H1 (cell line): ENCODE measurements around the gene SMCO1. TPM values are rescaled to one million over a fixed set of nuclear protein-coding genes. Genes with fewer than 3 reads are reported as not detected.

ENCODE experiments used
- CTCF ChIA-PET: fragments of 300-600 bp; sonication (Branson Sonifier 250); formaldehyde crosslinking; loops from one replicate; lab custom pipeline; 2021; ENCODE audit not compliant: partially characterized antibody; lab: Charles Lee
- POLR2A ChIA-PET: fragments of 300-600 bp; sonication (Branson Sonifier 250); formaldehyde crosslinking; loops from one replicate; lab custom pipeline; 2021; ENCODE audit warnings: inconsistent platforms; ENCODE audit not compliant: partially characterized antibody; lab: Charles Lee
- DNase-seq, 2 experiments: peaks; one replicate each; pipeline versions ENCODE4 v3.0.0 to v3.0.0-alpha.2; 2010 to 2022; ENCODE audit warnings: low spot score in 2 of 2, low read depth in 1 of 2, mixed read lengths in 1 of 2
- FAIRE-seq: peaks from 2 replicates; lab custom pipeline; 2011; peaks lifted over from hg19 to GRCh38; lab: Jason Lieb, UNC
- H2AFZ ChIP-seq: 2 replicates; pipeline ENCODE4 v1.8.1; 2012; ENCODE audit warnings: low read length, inconsistent platforms
- H2AK5ac ChIP-seq: 2 replicates; pipeline ENCODE4 v1.6.1; 2013; ENCODE audit warnings: low read depth, low read length
- H2BK120ac ChIP-seq: replicated peaks from 2 replicates; pipeline ENCODE3; 2013; ENCODE audit warnings: low read depth, low read length, inconsistent platforms
- H2BK12ac ChIP-seq: 2 replicates; pipeline ENCODE4 v1.6.1; 2013; ENCODE audit warnings: low read depth, low read length
- H2BK15ac ChIP-seq: 2 replicates; pipeline ENCODE4 v1.6.1; 2013; ENCODE audit warnings: low read length
- H2BK20ac ChIP-seq: 2 replicates; pipeline ENCODE4 v1.6.1; 2013; ENCODE audit warnings: low read length
- H2BK5ac ChIP-seq: 2 replicates; pipeline ENCODE4 v1.6.1; 2013; ENCODE audit warnings: low read depth, low read length
- H3K14ac ChIP-seq: 2 replicates; pipeline ENCODE4 v1.6.1; 2013; ENCODE audit warnings: inconsistent platforms; ENCODE audit not compliant: insufficient read length
- H3K18ac ChIP-seq: 2 replicates; pipeline ENCODE4 v1.6.1; 2013; ENCODE audit warnings: low read length; ENCODE audit errors: extremely low read depth
- H3K23ac ChIP-seq: 2 replicates; pipeline ENCODE4 v1.6.1; 2013; ENCODE audit warnings: inconsistent platforms; ENCODE audit not compliant: insufficient read length
- H3K23me2 ChIP-seq: 2 replicates; pipeline ENCODE4 v1.6.1; 2013; ENCODE audit warnings: low read depth, low read length
- H3K27ac ChIP-seq: 2 replicates; pipeline ENCODE4 v1.6.1; 2011; ENCODE audit warnings: low read depth, low read length, inconsistent platforms
- H3K27me3 ChIP-seq, 4 experiments: replicated peaks in 1 of 4; 1 replicate in 1 of 4; 2 replicates in 3 of 4; pipeline versions ENCODE4 v1.6.1 to v1.8.1; 2011 to 2013; ENCODE audit warnings: low read length in 3 of 4, mild to moderate bottlenecking in 3 of 4, inconsistent platforms in 2 of 4, mixed read lengths in 2 of 4, moderate library complexity in 1 of 4; ENCODE audit not compliant: control insufficient read depth in 3 of 4, insufficient read depth in 3 of 4; ENCODE audit errors: extremely low read depth in 1 of 4
- H3K36me3 ChIP-seq, 4 experiments: 2 replicates each; pipeline versions ENCODE4 v1.6.1 to v1.8.1; 2011 to 2013; ENCODE audit warnings: mild to moderate bottlenecking in 4 of 4, low read length in 3 of 4, moderate library complexity in 2 of 4, control low read depth in 1 of 4, inconsistent platforms in 1 of 4; ENCODE audit not compliant: insufficient read depth in 4 of 4, control insufficient read depth in 2 of 4
- H3K4ac ChIP-seq: replicated peaks from 2 replicates; pipeline ENCODE3; 2013; ENCODE audit warnings: low read length, low read depth, mixed read lengths, inconsistent platforms; ENCODE audit not compliant: insufficient read length
- H3K4me1 ChIP-seq, 4 experiments: replicated peaks in 1 of 4; 1 replicate in 1 of 4; 2 replicates in 3 of 4; pipeline versions ENCODE4 v1.6.1 to v1.8.1; 2011 to 2013; ENCODE audit warnings: low read length in 3 of 4, inconsistent platforms in 2 of 4, mixed read lengths in 1 of 4; ENCODE audit not compliant: insufficient read depth in 4 of 4, control insufficient read depth in 3 of 4
- H3K4me2 ChIP-seq, 2 experiments: 2 replicates each; pipeline versions ENCODE4 v1.6.1 to v1.8.1; 2011 to 2013; ENCODE audit warnings: low read depth in 2 of 2, low read length in 2 of 2, control low read depth in 1 of 2, inconsistent platforms in 1 of 2, mild to moderate bottlenecking in 1 of 2; ENCODE audit not compliant: insufficient read depth in 1 of 2
- H3K4me3 ChIP-seq, 4 experiments: fragments of 200-600, 300-600 bp in 1 of 4; sonication (generic), shearing (Covaris generic), sonication (Bioruptor Twin) in 1 of 4; 2 replicates each; pipeline versions ENCODE4 v1.5.1 to v1.8.1; 2011 to 2016; ENCODE audit warnings: low read length in 4 of 4, low read depth in 3 of 4, control low read depth in 2 of 4, inconsistent platforms in 2 of 4, mild to moderate bottlenecking in 2 of 4, mixed read lengths in 1 of 4, moderate library complexity in 1 of 4; ENCODE audit not compliant: insufficient read depth in 2 of 4; ENCODE audit errors: extremely low read depth in 1 of 4
- H3K56ac ChIP-seq: replicated peaks from 2 replicates; pipeline ENCODE3; 2013; ENCODE audit warnings: low read depth, mild to moderate bottlenecking, mixed read lengths, low read length, inconsistent platforms; ENCODE audit not compliant: insufficient read length
- H3K79me1 ChIP-seq: 2 replicates; pipeline ENCODE4 v1.6.1; 2013; ENCODE audit warnings: low read depth, low read length, control low read depth
- H3K79me2 ChIP-seq, 2 experiments: 2 replicates each; pipeline versions ENCODE4 v1.6.1 to v1.8.1; 2012 to 2013; ENCODE audit warnings: low read length in 2 of 2, mild to moderate bottlenecking in 2 of 2, inconsistent platforms in 1 of 2; ENCODE audit not compliant: insufficient read depth in 2 of 2, control insufficient read depth in 1 of 2
- H3K9ac ChIP-seq, 4 experiments: replicated peaks in 1 of 4; 1 replicate in 1 of 4; 2 replicates in 3 of 4; pipeline versions ENCODE4 v1.6.1 to v1.8.1; 2011 to 2013; ENCODE audit warnings: low read depth in 3 of 4, low read length in 3 of 4, control low read depth in 2 of 4, mild to moderate bottlenecking in 2 of 4, moderate library complexity in 2 of 4, inconsistent platforms in 1 of 4; ENCODE audit errors: extremely low read depth in 1 of 4
- H3K9me3 ChIP-seq, 2 experiments: 2 replicates each; pipeline versions ENCODE4 v1.6.1 to v1.8.1; 2012 to 2013; ENCODE audit warnings: mild to moderate bottlenecking in 2 of 2, moderate library complexity in 2 of 2, control low read depth in 1 of 2, inconsistent platforms in 1 of 2, low read depth in 1 of 2, low read length in 1 of 2, mixed read lengths in 1 of 2; ENCODE audit not compliant: insufficient read depth in 2 of 2
- H4K20me1 ChIP-seq, 2 experiments: replicated peaks in 1 of 2; 2 replicates each; pipeline versions ENCODE3 to v1.8.1; 2011 to 2013; ENCODE audit warnings: inconsistent platforms in 2 of 2, low read length in 2 of 2, mild to moderate bottlenecking in 1 of 2; ENCODE audit not compliant: insufficient read depth in 2 of 2, control insufficient read depth in 1 of 2
- H4K5ac ChIP-seq: 2 replicates; pipeline ENCODE4 v1.6.1; 2013; ENCODE audit warnings: low read length, low read depth, mixed read lengths, inconsistent platforms; ENCODE audit not compliant: insufficient read length
- H4K8ac ChIP-seq: 2 replicates; pipeline ENCODE4 v1.8.0; 2013; ENCODE audit warnings: mild to moderate bottlenecking, moderate library complexity, low read length, inconsistent platforms; ENCODE audit not compliant: insufficient read depth; ENCODE audit errors: extremely low read depth
- H4K91ac ChIP-seq: replicated peaks from 2 replicates; pipeline ENCODE3; 2013; ENCODE audit warnings: low read length, mixed read lengths, inconsistent platforms; ENCODE audit not compliant: insufficient read length
- CREB1 ChIP-seq: IDR thresholded peaks from 2 replicates; pipeline ENCODE4 v1.6.1; 2012; ENCODE audit warnings: inconsistent platforms
- POLR2AphosphoS5 ChIP-seq: IDR thresholded peaks from 2 replicates; pipeline ENCODE4 v1.6.1; 2011; ENCODE audit warnings: low read depth, low read length
- RAD21 ChIP-seq, 2 experiments: IDR thresholded peaks in 1 of 2; conservative IDR thresholded peaks in 1 of 2; 2 replicates each; pipeline ENCODE4 v1.6.1; 2011; ENCODE audit warnings: low read depth in 2 of 2, low read length in 2 of 2, improper control_type of control experiment in 1 of 2, inconsistent platforms in 1 of 2, mild to moderate bottlenecking in 1 of 2, moderate library complexity in 1 of 2
- WGBS, 2 experiments: shearing (Covaris generic) in 1 of 2; methylation state at CpG; one replicate each; pipeline versions ENCODE4 v1.1.6 to v1.1.7; 2013 to 2015; ENCODE audit warnings: low lambda C conversion rate in 2 of 2, mixed read lengths in 2 of 2, inconsistent platforms in 1 of 2, low coverage in 1 of 2, missing lambda C conversion rate in 1 of 2; ENCODE audit not compliant: insufficient replicate concordance in 2 of 2, insufficient coverage in 1 of 2, insufficient read length in 1 of 2; ENCODE audit errors: extremely low coverage in 1 of 2, missing lambda C conversion rate in 1 of 2; 5-methylcytosine and 5-hydroxymethylcytosine counted together
- polyA plus RNA-seq, 7 experiments: library from polyadenylated mRNA; depleted of rRNA in 3 of 7; stranded (reverse) in 5 of 7; unstranded in 2 of 7; fragments of >200 nt in 5 of 7; fragments of 200-250 nt in 2 of 7; gene quantifications; 1 replicate in 5 of 7; 2 replicates in 1 of 7; 4 replicates in 1 of 7; pipeline versions ENCODE4 v1.2.1 to v1.2.3, GENCODE V29; 2011 to 2013; ENCODE audit warnings: missing spikeins in 2 of 7, mixed read lengths in 2 of 7
- total RNA-seq: library from RNA; stranded (reverse); fragmentation: NEBNext Ultra II Directional; extraction: Animal tissue kit (Norgen Biotek cat#: 25700); gene quantifications from 2 replicates; pipeline ENCODE4 v1.2.1, GENCODE V29; 2021
- TF ChIP-seq, protein P1 (sequence below), 3 experiments: IDR thresholded peaks; 1 replicate in 2 of 3; 2 replicates in 1 of 3; pipeline versions ENCODE4 v1.5.1 to v1.6.1; 2011; ENCODE audit warnings: low read length in 3 of 3, mild to moderate bottlenecking in 3 of 3, inconsistent platforms in 2 of 3, low read depth in 1 of 3, moderate library complexity in 1 of 3; ENCODE audit not compliant: insufficient read depth in 1 of 3; ENCODE audit errors: control extremely low read depth in 1 of 3

The SMCO1 gene
- total and polyA plus RNA-seq, 2 of the 8 experiments (the other 6 are each of a cell fraction or from before 2014, with no cell fraction given): 0.03 TPM; not detected in 1

DNA sequence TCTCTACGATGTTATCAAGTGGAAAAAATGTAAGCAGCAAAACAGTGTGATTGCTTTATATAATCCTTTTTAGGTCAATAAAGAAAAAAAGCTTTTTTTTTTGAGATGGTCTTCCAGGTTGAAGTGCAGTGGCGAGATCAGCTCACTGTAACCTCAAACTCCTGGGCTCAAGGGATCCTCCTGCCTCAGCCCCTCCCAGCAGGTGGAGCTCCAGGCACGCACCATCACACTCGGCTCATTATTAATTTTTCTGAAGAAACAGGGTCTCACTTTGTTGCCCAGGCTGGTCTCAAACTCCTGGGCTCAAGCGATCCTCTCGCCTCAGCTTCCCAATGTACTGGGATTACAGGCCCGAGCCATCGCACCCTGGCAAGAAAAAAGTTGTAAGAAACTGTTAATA lies 28.9 kb downstream of the SMCO1 start:
- Histone ChIP-seq H2BK12ac (no peak overlapping the region), H4K5ac (no peak overlapping the region), H2BK120ac (no peak overlapping the region), H3K14ac (no peak overlapping the region), H3K23me2 (no peaks in the 10 kb centered on the region), H2BK5ac (no peak overlapping the region), H3K79me1 (no peaks in the 10 kb centered on the region), H4K8ac (no peak overlapping the region), H2AFZ (no peak overlapping the region), H3K4me2 (no peak overlapping the region), H3K18ac (no peak overlapping the region), H3K56ac (no peak overlapping the region), H3K4me1 (no peaks in the 10 kb centered on the region), H3K36me3 (peaks cover 4 to 55% (median 26%) of the 10 kb centered on the region in 4 experiments), H3K23ac (no peak overlapping the region), H2AK5ac (no peak overlapping the region), H3K27ac (no peak overlapping the region), H3K9ac (no peak overlapping the region), H3K27me3 (no peaks in the 10 kb centered on the region), H4K20me1 (peaks cover 3% of the 10 kb centered on the region in 2 experiments), H2BK15ac (no peak overlapping the region), H3K9me3 (no peaks in the 10 kb centered on the region), H2BK20ac (no peak overlapping the region), H3K79me2 (peaks cover 0 to 24% of the 10 kb centered on the region in 2 experiments; a peak in 3 of 4 replicates), H3K4ac (no peak overlapping the region), H4K91ac (no peak overlapping the region), H3K4me3 (no peak overlapping the region)
- ChIA-PET POLR2A (interaction anchor here (0.8 to 1.2 kb wide), 2 partner anchors 8 to 12 kb away, joined by 3 read pairs; no protein-coding TSS in a partner anchor), CTCF (interaction anchor here (0.6 to 2.0 kb wide), 9 partner anchors 8 to 1374 kb away, joined by 3 to 12 read pairs (median 4); no protein-coding TSS in a partner anchor)
- DNase-seq (no peak), FAIRE-seq (no peak)
- TF ChIP-seq CREB1 (no peak), RAD21 (IDR thresholded peaks at IDR 0.05 in 1 of 2, conservative IDR thresholded peaks at IDR 0.05 in 1 of 2; ENCODE audit: low read depth in 2 of 2, low read length in 2 of 2) (peak; percentile 40 to 42; a peak in 3 of 4 replicates), POLR2AphosphoS5 (no peak)
- TF ChIP-seq, protein P1, sequence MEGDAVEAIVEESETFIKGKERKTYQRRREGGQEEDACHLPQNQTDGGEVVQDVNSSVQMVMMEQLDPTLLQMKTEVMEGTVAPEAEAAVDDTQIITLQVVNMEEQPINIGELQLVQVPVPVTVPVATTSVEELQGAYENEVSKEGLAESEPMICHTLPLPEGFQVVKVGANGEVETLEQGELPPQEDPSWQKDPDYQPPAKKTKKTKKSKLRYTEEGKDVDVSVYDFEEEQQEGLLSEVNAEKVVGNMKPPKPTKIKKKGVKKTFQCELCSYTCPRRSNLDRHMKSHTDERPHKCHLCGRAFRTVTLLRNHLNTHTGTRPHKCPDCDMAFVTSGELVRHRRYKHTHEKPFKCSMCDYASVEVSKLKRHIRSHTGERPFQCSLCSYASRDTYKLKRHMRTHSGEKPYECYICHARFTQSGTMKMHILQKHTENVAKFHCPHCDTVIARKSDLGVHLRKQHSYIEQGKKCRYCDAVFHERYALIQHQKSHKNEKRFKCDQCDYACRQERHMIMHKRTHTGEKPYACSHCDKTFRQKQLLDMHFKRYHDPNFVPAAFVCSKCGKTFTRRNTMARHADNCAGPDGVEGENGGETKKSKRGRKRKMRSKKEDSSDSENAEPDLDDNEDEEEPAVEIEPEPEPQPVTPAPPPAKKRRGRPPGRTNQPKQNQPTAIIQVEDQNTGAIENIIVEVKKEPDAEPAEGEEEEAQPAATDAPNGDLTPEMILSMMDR (IDR thresholded peaks at IDR 0.05; ENCODE audit: control extremely low read depth in 1 of 3, insufficient read depth in 1 of 3, low read depth in 1 of 3, low read length in 3 of 3): peak in 2 of 3 experiments; percentile 33 to 56; a peak in 3 of 4 replicates
- 87% methylated on average over 8 of the region's 8 CpGs; no CpG with 5 or more reads in 1 of the 2 experiments for WGBS, 2 experiments
